GM18517 (cell line): ENCODE measurements around the gene TNNC2.
"Not testable (repeated sequence)": the region's sequence is repeated elsewhere in the genome, so short reads cannot be mapped to it uniquely, and the experiment has no call there.

Experiments
- ATAC-seq: cut with Tn5 transposase; IDR thresholded peaks from one replicate; pipeline ENCODE4 v1.9.1; 2021; ENCODE audit warnings: mild to moderate bottlenecking, moderate library complexity; ENCODE audit not compliant: unreplicated experiment

Gene TNNC2

GRCh38 chr20:45823949-45824835 is 2.9 kb downstream of the TNNC2 start:
- no peak for ATAC-seq

GRCh38 chr20:45822857-45823256 is 4.3 kb downstream of the TNNC2 start:
- ATAC-seq, result no peak

- ATAC-seq, result no peak
Observed at GRCh38 chr20:45821947-45822346, 5.2 kb downstream of the TNNC2 start.

GRCh38 chr20:45819466-45819865 is 7.6 kb downstream of the TNNC2 start:
- ATAC-seq, result no peak

- ATAC-seq, result no peak
Observed at GRCh38 chr20:45818239-45818638, 8.9 kb downstream of the TNNC2 start.

- ATAC-seq, result no peak
Observed at GRCh38 chr20:45817376-45818194, 9.5 kb downstream of the TNNC2 start.

GRCh38 chr20:45816951-45817350 is 10.2 kb downstream of the TNNC2 start:
- ATAC-seq, result no peak

GRCh38 chr20:45814314-45814713 is 12.8 kb downstream of the TNNC2 start:
- ATAC-seq, result no peak

GRCh38 chr20:45813489-45813888 is 13.6 kb downstream of the TNNC2 start:
- no peak for ATAC-seq

GRCh38 chr20:45813006-45813340 is 14.1 kb downstream of the TNNC2 start:
- ATAC-seq, result no peak

GRCh38 chr20:45812157-45813005 is 14.7 kb downstream of the TNNC2 start, which contains the start of gene UBE2C:
Gene UBE2C (plus strand): TSS chr20:45812644. CDS start chr20:45812696, 52 bp downstream.
- ATAC-seq, result peak; percentile 94

GRCh38 chr20:45810191-45810970 is 16.7 kb downstream of the TNNC2 start:
- no peak for ATAC-seq

- ATAC-seq, result no peak
Observed at GRCh38 chr20:45801851-45802250, 25.3 kb downstream of the TNNC2 start.

- ATAC-seq, result no peak
Observed at GRCh38 chr20:45798935-45799642, 28.0 kb downstream of the TNNC2 start.

- not testable (repeated sequence) for ATAC-seq
Observed at GRCh38 chr20:45797955-45798354, 29.2 kb downstream of the TNNC2 start.

- not testable (repeated sequence) for ATAC-seq
Observed at GRCh38 chr20:45797510-45797909, 29.6 kb downstream of the TNNC2 start.

- no peak for ATAC-seq
Observed at GRCh38 chr20:45796337-45797065, 30.6 kb downstream of the TNNC2 start.

GRCh38 chr20:45792317-45793118 is 34.6 kb downstream of the TNNC2 start:
- no peak for ATAC-seq
